Adrenal gland (tissue), 12 donors: ENCODE measurements around the gene SEMA7A. TPM values are rescaled to one million over a fixed set of nuclear protein-coding genes. Genes with fewer than 3 reads are reported as not detected.
A peak's percentile ranks its signal among the peaks of the same experiment; 100 is the strongest.

ENCODE experiments used
- DNase-seq, 7 donors: peaks; one replicate each; pipeline ENCODE4 v3.0.0-alpha.2; 2019 to 2020
- H3K27ac ChIP-seq, 5 donors: fragments of 200-600 bp; sonication (generic) in 4 of 5; 1 replicate in 3 of 5; 2 replicates in 2 of 5; pipeline versions ENCODE4 v1.5.1 to v1.8.0; 2016 to 2020; ENCODE audit warnings: mild to moderate bottlenecking in 1 of 5
- H3K27me3 ChIP-seq: fragments of 200-600 bp; 2 replicates; pipeline ENCODE4 v1.8.0; 2021
- H3K36me3 ChIP-seq, 2 donors: fragments of 200-600 bp; replicated peaks in 1 of 2; 1 replicate in 1 of 2; 2 replicates in 1 of 2; pipeline versions ENCODE4 v1.5.1 to v1.8.0; 2018 to 2022
- H3K4me1 ChIP-seq, 2 donors: fragments of 200-600 bp; replicated peaks in 1 of 2; 1 replicate in 1 of 2; 2 replicates in 1 of 2; pipeline versions ENCODE4 v1.5.1 to v1.8.0; 2018 to 2021
- H3K4me3 ChIP-seq, 4 donors: fragments of 200-600 bp; sonication (generic) in 3 of 4; one replicate each; pipeline ENCODE4 v1.5.1; 2016 to 2018
- H3K9me3 ChIP-seq, 3 donors: fragments of 200-600 bp; sonication (generic) in 1 of 3; replicated peaks in 1 of 3; 1 replicate in 2 of 3; 2 replicates in 1 of 3; pipeline versions ENCODE4 v1.5.1 to v1.8.0; 2016 to 2021
- CTCF ChIP-seq, 6 experiments: fragments of 450-650 bp in 4 of 6; fragments of 200-600 bp in 2 of 6; sonication (generic) in 1 of 6; IDR thresholded peaks; 1 replicate in 5 of 6; 2 replicates in 1 of 6; pipeline versions ENCODE4 v1.5.1 to v1.8.0; 2016 to 2021; ENCODE audit warnings: antibody characterized with exemption in 6 of 6, mild to moderate bottlenecking in 2 of 6, moderate library complexity in 1 of 6
- POLR2A ChIP-seq, 2 donors: fragments of 450-650 bp; IDR thresholded peaks; one replicate each; pipeline ENCODE4 v1.6.1; 2017; ENCODE audit warnings: antibody characterized with exemption in 2 of 2, mild to moderate bottlenecking in 2 of 2, moderate library complexity in 1 of 2
- WGBS, 4 donors: extraction: QIAGEN DNeasy Blood & Tissue Kit in 2 of 4; methylation state at CpG; one replicate each; pipeline versions ENCODE4 v1.1.5 to v1.1.7; 2013 to 2017; 5-methylcytosine and 5-hydroxymethylcytosine counted together
- intact Hi-C, 2 donors: fragments of 100-400 bp; cut with DNase I; formaldehyde crosslinking; loops; one replicate each; pipeline versions ENCODE4 v1.14.1 to v1.15.0; 2022 to 2023
- polyA plus RNA-seq, 3 donors: library from polyadenylated mRNA; stranded (reverse); fragments of 200-250 nt in 2 of 3; fragments of 350-450 nt in 1 of 3; fragmentation: Illumina TruSeq in 1 of 3; extraction: RNeasy Lipid Tissue Mini Kit (QIAGEN cat#74804) in 1 of 3; gene quantifications; one replicate each; pipeline ENCODE4 v1.2.3, GENCODE V29; 2013 to 2014
- total RNA-seq, 9 donors: library from RNA; depleted of rRNA in 4 of 9; stranded (reverse); fragments of >200 nt in 4 of 9; fragments of 120-200 nt in 1 of 9; fragmentation: NEBNext Ultra II Directional in 1 of 9; extraction: Animal tissue kit (Norgen Biotek cat#: 25700) in 1 of 9; gene quantifications; one replicate each; pipeline versions ENCODE4 v1.1.0 to v1.2.4, GENCODE V29; 2013 to 2023
- donor health status: healthy with polysubstance abuse.
- donor health status: Bipolar disorder and iron deficiency.
- donor health status: DM: yes; HTN: yes; CAD: no.
- donor health status: DM: no; HTN: no; CAD: no.
- donor health status: DM: no; HTN: no; CAD: no.
- donor health status: DM: yes; HTN: yes; CAD: no.

Gene SEMA7A
- total and polyA plus RNA-seq, 12 donors, result 1.3 to 32.0 (median 3.7) TPM

- H3K27me3 ChIP-seq, result no peaks in the 10 kb centered on the region
- intact Hi-C loops, result no loop called here
- 51 to 81% (median 67%) methylated on average over 4 to 6 of the region's 6 CpGs for WGBS, 4 donors
- peak in 1 of 7 donors; percentile 19 for DNase-seq
- H3K4me3 ChIP-seq, result no peak overlapping the region
- H3K27ac ChIP-seq, result no peak overlapping the region
- H3K36me3 ChIP-seq, result no peaks in the 10 kb centered on the region
- TF ChIP-seq CTCF (IDR thresholded peaks at IDR 0.05), result no peak
- no peak for TF ChIP-seq POLR2A (IDR thresholded peaks at IDR 0.05)
- no peaks in the 10 kb centered on the region for H3K9me3 ChIP-seq
- H3K4me1 ChIP-seq, result peaks cover 13 to 20% of the 10 kb centered on the region in 2 donors
Measured at GRCh38 chr15:74430510-74430951, 3.2 kb downstream of the SEMA7A start.

- TF ChIP-seq CTCF (IDR thresholded peaks at IDR 0.05) (no peak), POLR2A (IDR thresholded peaks at IDR 0.05) (no peak)
- no peaks in the 10 kb centered on the region for H3K9me3 ChIP-seq
- H3K27me3 ChIP-seq, result no peaks in the 10 kb centered on the region
- H3K4me1 ChIP-seq, result peaks cover 13 to 20% of the 10 kb centered on the region in 2 donors
- intact Hi-C loops, result no loop called here
- DNase-seq, result no peak
- H3K27ac ChIP-seq, result no peak overlapping the region
- no peaks in the 10 kb centered on the region for H3K36me3 ChIP-seq
- 89 to 94% (median 91%) methylated on average over 6 of the region's 6 CpGs for WGBS, 4 donors
- H3K4me3 ChIP-seq, result no peak overlapping the region
Measured at GRCh38 chr15:74429781-74430400, 3.9 kb downstream of the SEMA7A start.

- H3K9me3 ChIP-seq, result no peaks in the 10 kb centered on the region
- intact Hi-C loops, result no loop called here
- TF ChIP-seq POLR2A (IDR thresholded peaks at IDR 0.05) (no peak), CTCF (IDR thresholded peaks at IDR 0.05) (no peak)
- no peak overlapping the region for H3K4me3 ChIP-seq
- H3K4me1 ChIP-seq, result peaks cover 13 to 16% of the 10 kb centered on the region in 2 donors
- H3K36me3 ChIP-seq, result no peaks in the 10 kb centered on the region
- no peak for DNase-seq
- no peaks in the 10 kb centered on the region for H3K27me3 ChIP-seq
- 82 to 90% (median 87%) methylated on average over 13 to 14 of the region's 14 CpGs for WGBS, 4 donors
- peak overlapping the region in 1 of 5 donors; percentile 20 for H3K27ac ChIP-seq
Measured at GRCh38 chr15:74428970-74429780, 4.6 kb downstream of the SEMA7A start.

GRCh38 chr15:74428442-74428787 is 5.3 kb downstream of the SEMA7A start:
- WGBS, 4 donors, result 82 to 89% (median 84%) methylated on average over 5 of the region's 5 CpGs
- intact Hi-C loops, result no loop called here
- H3K4me3 ChIP-seq, result no peak overlapping the region
- H3K36me3 ChIP-seq, result no peaks in the 10 kb centered on the region
- peaks cover 13 to 20% of the 10 kb centered on the region in 2 donors for H3K4me1 ChIP-seq
- H3K27me3 ChIP-seq, result no peaks in the 10 kb centered on the region
- TF ChIP-seq CTCF (IDR thresholded peaks at IDR 0.05) (no peak), POLR2A (IDR thresholded peaks at IDR 0.05) (no peak)
- H3K9me3 ChIP-seq, result no peaks in the 10 kb centered on the region
- DNase-seq, result no peak
- H3K27ac ChIP-seq, result peak overlapping the region in 1 of 5 donors; percentile 20
